Natural killer cell treated with Interleukin-12 subunit alpha and Interleukin-12 subunit beta and Interleukin-15 and Interleukin-18, amount 100 ng/mL, for 72 hours (primary cell): ENCODE data around the gene TTF1. TPM values are rescaled to one million over a fixed set of nuclear protein-coding genes. Genes with fewer than 3 reads are reported as not detected.

Source experiments
- ATAC-seq, 2 donors: fragments of 150-1000 bp; cut with Tn5 transposase in 1 of 2; sonication (Bioruptor Pico), chemical (Tn5 transposase) in 1 of 2; 2 replicates each; pipeline ENCODE4 v1.10.0; 2021
- DNase-seq: peaks from one replicate; pipeline ENCODE4 v3.0.0; 2022; ENCODE audit warnings: low spot score
- H3K27ac Mint-ChIP-seq, 2 donors: 1 replicate in 1 of 2; 2 replicates in 1 of 2; pipeline ENCODE4 v1.8.0; 2022; ENCODE audit warnings: mixed read lengths in 2 of 2, mild to moderate bottlenecking in 1 of 2, moderate library complexity in 1 of 2
- H3K27me3 Mint-ChIP-seq, 2 donors: 1 replicate in 1 of 2; 2 replicates in 1 of 2; pipeline ENCODE4 v1.8.0; 2022; ENCODE audit warnings: mixed read lengths in 2 of 2
- H3K36me3 Mint-ChIP-seq: one replicate; pipeline ENCODE4 v1.8.0; 2022; ENCODE audit warnings: mixed read lengths
- H3K4me1 Mint-ChIP-seq, 2 donors: 1 replicate in 1 of 2; 2 replicates in 1 of 2; pipeline ENCODE4 v1.8.0; 2022; ENCODE audit warnings: low read depth in 2 of 2, mixed read lengths in 2 of 2, mild to moderate bottlenecking in 1 of 2
- H3K4me3 Mint-ChIP-seq: one replicate; pipeline ENCODE4 v1.8.0; 2022; ENCODE audit warnings: mixed read lengths
- H3K9me3 Mint-ChIP-seq: 2 replicates; pipeline ENCODE4 v1.8.0; 2022; ENCODE audit warnings: mixed read lengths
- total RNA-seq, 2 donors: library from RNA; stranded (reverse); gene quantifications; one replicate each; pipeline ENCODE4 v1.2.3, GENCODE V29; 2022

The TTF1 gene
- total RNA-seq, 2 donors from 2014 or later = 17.1 to 29.2 TPM

DNA sequence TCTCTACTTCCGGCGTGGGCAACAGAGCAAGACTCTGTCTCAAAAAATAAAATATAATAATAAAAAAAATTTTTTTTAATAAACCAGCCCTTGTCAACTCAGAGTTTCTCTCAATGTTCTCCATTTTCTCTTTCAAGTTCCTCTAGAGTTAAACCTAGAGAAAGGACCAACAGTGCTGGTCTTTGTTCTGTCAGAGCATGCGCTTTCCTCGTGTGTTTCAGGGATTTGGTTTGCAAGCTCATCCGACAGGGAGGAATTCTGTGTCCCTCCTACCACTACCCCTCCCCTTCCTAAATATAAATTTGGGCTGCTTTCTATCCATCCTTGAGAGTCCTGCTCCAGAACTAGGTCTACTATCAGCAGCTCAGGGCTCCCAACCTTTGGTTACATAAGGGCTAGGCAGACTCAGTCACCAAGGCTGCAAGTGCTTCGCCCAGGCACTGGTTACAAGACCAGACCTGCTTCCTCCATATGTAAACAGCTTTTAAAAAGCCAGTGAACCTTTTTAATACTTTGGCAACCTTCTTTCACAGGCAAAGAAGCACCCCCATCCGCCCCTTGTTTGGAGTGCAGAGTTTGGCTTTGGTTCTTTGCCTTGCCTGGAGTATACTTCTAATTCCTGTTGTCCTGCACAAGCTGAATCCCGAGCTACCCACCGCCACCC is 65.3 kb downstream of the TTF1 start:
- Mint-ChIP-seq H3K36me3 (peaks cover 29% of the 10 kb centered on the region), H3K4me1 (peaks cover 12 to 18% of the 10 kb centered on the region in 2 donors), H3K27ac (peak overlapping the region in 1 of 2 donors; percentile 15)

DNA sequence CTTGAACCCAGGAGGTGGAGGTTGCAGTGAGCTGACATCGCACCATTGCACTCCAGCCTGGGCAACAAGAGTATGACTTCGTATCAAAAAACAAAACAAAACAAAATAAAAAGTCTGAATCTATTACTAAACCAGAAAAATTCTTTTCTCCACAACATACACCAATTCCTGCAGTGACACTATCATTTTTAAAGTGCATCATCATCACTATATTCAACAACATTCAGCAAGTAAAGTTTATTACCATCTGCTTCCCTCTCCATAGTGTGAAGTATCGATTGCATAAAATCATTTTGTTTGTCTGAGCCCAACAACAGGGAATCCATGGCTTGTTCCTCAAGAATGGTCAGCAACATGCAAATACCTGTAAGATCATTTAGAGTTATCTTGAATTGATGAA is 72.3 kb downstream of the TTF1 start:
- Mint-ChIP-seq H3K4me1 (peaks cover 14 to 18% of the 10 kb centered on the region in 2 donors), H3K36me3 (peaks cover 45% of the 10 kb centered on the region), H3K4me3 (no peak overlapping the region), H3K27me3 (no peaks in the 10 kb centered on the region), H3K9me3 (no peaks in the 10 kb centered on the region), H3K27ac (no peak overlapping the region)
- DNase-seq (no peak), ATAC-seq (no peak)

More for the DNA sequence above, 65.3 kb downstream of the TTF1 start:
- Mint-ChIP-seq H3K4me3 (no peak overlapping the region), H3K9me3 (no peaks in the 10 kb centered on the region), H3K27me3 (no peaks in the 10 kb centered on the region)
- no peak for ATAC-seq
- DNase-seq = no peak

DNA sequence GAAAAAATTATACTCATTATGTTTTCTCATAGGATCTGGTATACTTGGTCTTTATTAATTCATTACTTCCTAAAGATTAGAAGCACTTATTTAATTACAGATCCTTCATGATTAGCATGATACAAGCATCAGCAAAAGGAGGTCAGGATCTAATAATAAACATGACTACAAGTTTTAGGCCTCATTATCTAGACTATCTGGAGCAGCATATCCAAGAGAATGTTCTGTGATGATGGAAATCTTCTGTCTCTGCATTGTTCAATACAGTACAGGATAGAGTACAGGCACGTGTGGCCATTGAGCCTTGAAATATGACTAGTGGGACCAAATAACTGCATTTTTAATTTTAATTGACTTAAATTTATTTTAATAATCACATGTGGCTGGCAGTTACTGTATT is 73.1 kb downstream of the TTF1 start:
- Mint-ChIP-seq H3K36me3 (peaks cover 54% of the 10 kb centered on the region), H3K27ac (no peak overlapping the region), H3K4me3 (no peak overlapping the region), H3K4me1 (peaks cover 15 to 21% of the 10 kb centered on the region in 2 donors), H3K9me3 (peaks cover under 1% of the 10 kb centered on the region), H3K27me3 (no peaks in the 10 kb centered on the region)
- no peak for ATAC-seq
- DNase-seq = no peak

DNA sequence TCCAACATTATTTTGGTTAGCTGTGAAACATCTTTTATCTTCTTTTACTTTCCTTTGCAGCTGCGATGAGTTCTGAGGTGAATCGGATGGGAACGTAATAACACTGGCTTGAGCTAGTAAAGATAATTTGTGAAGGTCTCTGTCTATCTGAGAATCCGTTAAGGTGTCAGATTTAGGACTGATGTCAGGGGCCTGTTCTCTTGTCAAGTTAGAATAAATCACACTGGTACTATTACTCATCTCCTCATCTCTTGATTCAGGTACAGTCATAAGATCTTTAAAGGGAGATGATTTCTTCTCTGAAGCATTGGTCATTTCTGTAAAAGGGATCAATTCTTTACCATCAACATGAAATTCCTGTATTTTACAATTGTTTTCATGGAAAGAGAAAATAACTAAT is 78.1 kb downstream of the TTF1 start:
- no peak overlapping the region for H3K4me3 Mint-ChIP-seq
- DNase-seq = no peak
- no peak for ATAC-seq
- H3K9me3 Mint-ChIP-seq = peaks cover 4% of the 10 kb centered on the region
- no peaks in the 10 kb centered on the region for H3K27me3 Mint-ChIP-seq
- H3K27ac Mint-ChIP-seq = no peak overlapping the region
- peaks cover 66% of the 10 kb centered on the region for H3K36me3 Mint-ChIP-seq
- H3K4me1 Mint-ChIP-seq = peaks cover 16 to 29% of the 10 kb centered on the region in 2 donors

DNA sequence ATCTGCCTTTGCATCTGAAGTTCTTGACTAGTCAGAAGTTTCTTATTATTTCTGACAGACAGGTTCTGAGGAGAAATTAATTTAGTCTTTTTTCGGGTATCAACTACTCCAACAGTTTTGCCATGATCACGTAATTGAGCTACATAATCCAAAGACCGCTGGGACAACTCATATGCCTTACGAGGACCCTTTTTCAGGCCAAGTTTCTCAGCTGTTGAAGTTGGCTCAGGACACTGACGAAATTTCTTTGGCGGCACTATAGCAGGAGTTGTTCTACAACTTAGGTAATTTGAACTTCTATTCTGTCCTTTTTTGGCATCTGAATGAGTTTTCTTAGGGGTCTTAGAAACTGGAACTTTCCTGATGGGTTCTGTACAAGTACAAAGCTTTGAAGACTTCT is 79.1 kb downstream of the TTF1 start:
- Mint-ChIP-seq H3K4me3 (no peak overlapping the region), H3K27ac (no peak overlapping the region), H3K27me3 (no peaks in the 10 kb centered on the region)

More for the DNA sequence above, 79.1 kb downstream of the TTF1 start:
- ATAC-seq = no peak
- DNase-seq = no peak
- Mint-ChIP-seq H3K9me3 (peaks cover 4% of the 10 kb centered on the region), H3K4me1 (peaks cover 22 to 40% of the 10 kb centered on the region in 2 donors), H3K36me3 (peaks cover 70% of the 10 kb centered on the region)

Other genes with a start within 250 kb of the TTF1 start
- gene NTNG2, start 244.8 kb downstream of the TTF1 start, total RNA-seq = 10 to 100 TPM in 1 of 2 donors, 1 to 10 TPM in 1; 8.3 to 11.5 TPM
- 10 to 100 TPM; 66.1 to 67.4 TPM for gene SETX, start 51.9 kb downstream of the TTF1 start, total RNA-seq
- gene CFAP77, start 3.4 kb upstream of the TTF1 start, total RNA-seq = not detected
- not detected for gene BARHL1, start 175.8 kb upstream of the TTF1 start, total RNA-seq